GM18951 (cell line): ENCODE measurements around the gene SBK1.

Source experiments
- POLR2A ChIP-seq: IDR thresholded peaks from 4 replicates; pipeline ENCODE4 v1.6.1; 2011; ENCODE audit warnings: mild to moderate bottlenecking; ENCODE audit not compliant: insufficient read length, insufficient read depth; ENCODE audit errors: extremely low read depth
- in situ Hi-C: fragments of 300-500 bp; cut with MboI; formaldehyde crosslinking; loops from one replicate; pipeline ENCODE4 v1.12.0; 2022; ENCODE audit warnings: low sequenced_read_pairs, mixed read lengths, inconsistent platforms; ENCODE audit not compliant: unreplicated experiment

The SBK1 gene

DNA sequence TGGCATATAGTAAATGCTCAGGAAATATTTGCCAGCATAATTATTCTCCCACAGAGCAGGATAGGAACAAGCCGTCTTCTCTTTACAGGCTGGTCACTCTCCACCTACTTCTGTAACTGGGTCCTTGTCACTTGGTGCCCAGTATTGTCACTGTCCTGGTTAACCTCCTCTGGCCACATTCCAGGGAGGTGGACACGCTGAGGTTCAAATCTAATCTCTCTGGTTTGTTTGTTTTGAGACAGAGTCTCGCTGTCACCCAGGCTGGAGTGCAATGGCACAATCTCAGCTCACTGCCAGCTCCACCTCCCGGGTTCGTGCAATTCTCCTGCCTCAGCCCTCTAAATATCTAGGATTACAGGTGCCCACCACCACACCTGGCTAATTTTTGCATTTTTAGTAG, 15.6 kb downstream of the SBK1 start:
- TF ChIP-seq POLR2A = no peak
- in situ Hi-C loops = loop anchor here (25.0 kb wide), 1 partner anchor 104 kb away; the partner anchor contains the start of gene EIF3CL

DNA sequence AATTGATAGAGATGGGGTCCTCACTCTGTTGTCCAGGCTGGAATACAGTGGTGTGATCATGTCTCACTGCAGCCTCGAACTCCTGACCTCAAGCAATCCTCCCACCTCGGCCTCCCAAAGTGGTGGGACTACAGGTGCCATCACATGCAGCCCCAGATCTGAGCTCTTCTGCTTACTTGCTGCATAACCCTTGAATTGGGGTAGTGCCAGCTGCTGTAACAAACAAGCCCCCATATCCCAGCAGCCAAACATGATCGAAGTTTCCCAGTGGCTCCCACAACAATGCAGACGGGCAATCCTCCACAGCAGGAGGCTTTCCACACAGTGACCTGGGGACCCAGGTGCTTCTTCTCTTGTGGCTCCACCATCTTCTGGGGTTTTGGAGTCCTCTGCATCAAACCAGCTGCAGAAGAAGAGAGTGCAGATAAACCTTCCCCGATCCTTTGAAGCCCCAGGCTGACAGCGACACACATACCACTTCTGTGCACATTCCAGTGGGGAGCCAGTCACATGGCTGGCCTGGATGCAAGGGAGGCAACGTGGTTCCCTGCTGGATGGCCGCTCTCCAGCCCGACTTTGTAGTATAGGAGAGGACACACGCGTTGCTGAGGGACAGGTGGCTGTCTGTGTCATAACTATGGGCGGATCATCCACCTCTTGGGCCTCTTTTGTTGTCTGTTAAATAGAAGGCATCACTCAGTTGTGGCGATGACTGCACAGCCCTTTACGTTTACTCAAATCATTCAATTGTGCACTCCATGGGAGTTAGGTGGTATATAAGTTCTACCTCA, 16.7 kb downstream of the SBK1 start:
- TF ChIP-seq POLR2A = no peak
- in situ Hi-C loops = loop anchor here (25.0 kb wide), 1 partner anchor 103 kb away; the partner anchor contains the start of gene EIF3CL

DNA sequence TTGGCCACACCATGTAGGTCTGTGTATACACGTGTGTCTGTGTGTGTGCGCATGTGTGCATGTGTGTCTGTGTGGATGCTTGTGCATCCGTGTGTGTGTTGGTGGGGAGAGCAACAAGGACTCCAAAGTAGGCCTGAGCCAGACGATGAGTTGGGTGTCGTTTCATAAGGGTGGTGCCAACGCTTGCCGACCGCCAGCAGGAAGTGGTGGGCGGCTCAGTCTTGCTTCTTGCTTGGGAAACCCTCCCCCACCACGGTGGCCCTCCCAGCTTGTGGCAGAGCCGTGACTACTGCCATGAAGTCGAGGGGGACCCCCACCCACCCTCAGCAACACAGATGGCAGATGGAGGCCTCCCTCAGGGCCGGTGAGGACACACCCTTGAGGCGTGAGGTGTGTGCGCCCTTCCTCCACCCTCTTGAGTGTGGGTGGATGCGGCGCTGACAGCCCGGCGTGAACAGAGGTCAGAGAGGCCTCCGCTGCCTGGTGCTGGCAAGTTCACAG, 17.5 kb downstream of the SBK1 start:
- in situ Hi-C loops = loop anchor here (25.0 kb wide), 1 partner anchor 102 kb away; the partner anchor contains the start of gene EIF3CL

DNA sequence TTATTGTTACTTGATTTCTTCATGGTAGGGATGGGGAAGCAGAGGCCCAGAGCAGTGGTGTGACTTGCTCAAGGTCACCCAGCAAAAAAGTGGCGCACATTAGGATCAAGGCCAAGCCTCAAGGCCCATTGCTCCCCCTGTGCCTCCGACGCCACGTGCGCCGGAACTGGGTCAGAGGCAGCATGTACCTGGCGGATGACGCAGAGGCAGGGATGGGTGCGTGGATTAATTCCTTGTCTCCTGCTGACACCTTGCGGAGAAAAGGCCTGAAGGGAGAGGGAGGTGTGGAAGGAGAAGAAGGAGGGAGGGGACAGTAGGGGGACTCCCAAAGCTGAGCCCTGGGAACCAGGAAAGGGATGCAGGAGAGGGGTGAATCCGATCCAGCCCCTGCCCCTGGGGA, 18.5 kb downstream of the SBK1 start:
- in situ Hi-C loops = loop anchor here (25.0 kb wide), 1 partner anchor 102 kb away; the partner anchor contains the start of gene EIF3CL

More for the DNA sequence above, 17.5 kb downstream of the SBK1 start:
- TF ChIP-seq POLR2A = no peak

DNA sequence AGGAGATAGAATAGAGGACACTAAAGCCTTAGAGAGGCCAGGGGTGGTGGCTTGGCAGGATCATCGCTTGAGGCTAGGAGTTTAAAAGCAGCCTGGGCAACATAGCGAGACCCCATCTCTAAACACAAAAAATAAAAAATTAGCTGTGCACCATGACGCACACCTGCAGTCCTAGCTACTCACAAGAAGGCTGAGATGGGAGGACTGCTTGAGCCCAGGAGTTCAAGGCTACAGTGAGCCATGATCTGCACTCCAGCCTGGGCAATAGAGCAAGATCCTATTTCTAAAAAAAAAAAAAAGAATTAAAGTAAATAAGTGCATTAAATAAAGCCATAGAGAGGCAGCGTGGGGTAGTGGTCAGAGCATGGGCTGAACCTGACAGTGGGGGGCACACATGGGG, 19.1 kb downstream of the SBK1 start:
- TF ChIP-seq POLR2A = no peak
- in situ Hi-C loops = loop anchor here (25.0 kb wide), 1 partner anchor 101 kb away; the partner anchor contains the start of gene EIF3CL

More for the DNA sequence above, 18.5 kb downstream of the SBK1 start:
- TF ChIP-seq POLR2A = no peak

DNA sequence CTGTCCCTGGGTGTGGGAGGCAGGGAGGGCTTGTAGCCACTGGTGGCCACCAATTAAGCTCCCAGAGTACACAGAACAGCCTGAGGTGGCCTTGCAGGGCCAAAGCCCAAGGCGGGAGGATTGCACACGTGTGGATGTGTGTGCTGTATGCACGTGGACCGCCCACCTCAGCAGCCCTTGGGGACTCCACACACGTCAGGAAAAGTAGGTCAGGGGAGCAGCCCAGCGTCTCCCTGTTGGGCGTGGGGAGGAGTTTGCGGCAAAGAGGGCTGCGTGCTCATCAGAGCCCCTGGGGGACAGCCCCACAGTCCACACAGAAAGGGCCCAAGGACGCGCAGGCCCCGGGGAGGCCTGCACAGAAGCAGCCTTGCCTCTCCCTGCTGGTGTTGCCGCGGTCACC, 19.6 kb downstream of the SBK1 start:
- no peak for TF ChIP-seq POLR2A
- in situ Hi-C loops = loop anchor here (25.0 kb wide), 1 partner anchor 100 kb away; the partner anchor contains the start of gene EIF3CL

DNA sequence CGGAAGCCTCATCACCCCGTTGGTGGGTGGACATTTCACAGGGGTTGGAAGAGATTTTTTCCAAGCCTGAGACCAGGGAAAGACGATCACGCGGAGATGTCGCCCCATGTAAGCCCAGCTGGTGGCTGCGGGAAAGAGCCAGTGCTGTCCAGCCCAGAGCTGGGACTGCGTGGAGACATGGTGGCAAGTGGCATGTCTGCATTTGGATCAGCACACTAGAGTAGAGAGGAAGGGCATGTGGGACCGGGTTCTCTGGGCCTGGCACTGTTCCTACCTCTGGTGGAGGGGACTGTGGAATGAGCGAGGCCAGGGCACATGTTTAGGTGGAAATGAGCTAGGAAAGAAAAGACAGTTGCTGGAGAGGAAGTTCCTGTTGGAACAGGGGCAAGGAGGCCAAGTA, 20.0 kb downstream of the SBK1 start:
- in situ Hi-C loops = loop anchor here (25.0 kb wide), 1 partner anchor 100 kb away; the partner anchor contains the start of gene EIF3CL
- no peak for TF ChIP-seq POLR2A

DNA sequence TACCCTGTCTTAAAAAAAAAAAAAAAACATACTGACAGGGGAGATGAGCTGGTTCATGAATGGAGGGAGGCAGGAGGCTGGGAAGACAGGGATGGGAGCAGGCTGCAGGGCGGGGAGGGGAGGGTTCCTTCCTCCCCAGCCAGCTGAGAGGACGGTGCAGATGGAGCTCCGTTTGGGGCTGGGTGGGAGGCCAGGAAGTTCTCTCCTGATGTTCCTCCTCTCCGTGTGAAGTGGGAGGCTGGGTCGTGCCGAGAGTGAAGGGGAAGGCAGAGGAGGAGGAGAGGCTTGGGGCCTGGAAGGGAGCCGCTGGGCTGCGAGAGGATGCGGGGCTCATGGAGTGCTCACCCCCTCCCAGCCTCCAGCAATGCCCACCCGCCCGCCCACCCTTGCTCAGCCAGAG, 21.3 kb downstream of the SBK1 start:
- in situ Hi-C loops = loop anchor here (25.0 kb wide), 1 partner anchor 99 kb away; the partner anchor contains the start of gene EIF3CL
- no peak for TF ChIP-seq POLR2A

DNA sequence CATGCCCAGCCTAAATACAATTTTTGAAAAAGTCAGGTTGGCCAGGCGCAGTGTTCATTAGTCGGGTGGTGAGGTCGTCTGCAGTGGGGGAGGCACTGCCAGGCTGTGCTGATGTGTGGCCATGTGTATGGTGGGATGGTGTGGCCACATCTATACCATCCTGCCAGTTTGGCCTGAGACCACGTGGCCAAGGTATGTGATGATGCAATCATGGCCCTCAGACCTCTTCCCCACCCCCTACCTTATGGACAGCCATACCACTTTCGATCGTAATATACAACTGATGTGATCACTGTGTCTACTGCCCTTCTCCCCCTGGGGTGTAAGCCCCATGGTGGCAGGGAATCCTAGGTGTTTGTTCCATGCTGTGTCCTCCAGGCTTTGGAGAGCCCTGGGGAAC, 23.7 kb downstream of the SBK1 start:
- no peak for TF ChIP-seq POLR2A
- in situ Hi-C loops = loop anchor here (25.0 kb wide), 1 partner anchor 96 kb away; the partner anchor contains the start of gene EIF3CL

DNA sequence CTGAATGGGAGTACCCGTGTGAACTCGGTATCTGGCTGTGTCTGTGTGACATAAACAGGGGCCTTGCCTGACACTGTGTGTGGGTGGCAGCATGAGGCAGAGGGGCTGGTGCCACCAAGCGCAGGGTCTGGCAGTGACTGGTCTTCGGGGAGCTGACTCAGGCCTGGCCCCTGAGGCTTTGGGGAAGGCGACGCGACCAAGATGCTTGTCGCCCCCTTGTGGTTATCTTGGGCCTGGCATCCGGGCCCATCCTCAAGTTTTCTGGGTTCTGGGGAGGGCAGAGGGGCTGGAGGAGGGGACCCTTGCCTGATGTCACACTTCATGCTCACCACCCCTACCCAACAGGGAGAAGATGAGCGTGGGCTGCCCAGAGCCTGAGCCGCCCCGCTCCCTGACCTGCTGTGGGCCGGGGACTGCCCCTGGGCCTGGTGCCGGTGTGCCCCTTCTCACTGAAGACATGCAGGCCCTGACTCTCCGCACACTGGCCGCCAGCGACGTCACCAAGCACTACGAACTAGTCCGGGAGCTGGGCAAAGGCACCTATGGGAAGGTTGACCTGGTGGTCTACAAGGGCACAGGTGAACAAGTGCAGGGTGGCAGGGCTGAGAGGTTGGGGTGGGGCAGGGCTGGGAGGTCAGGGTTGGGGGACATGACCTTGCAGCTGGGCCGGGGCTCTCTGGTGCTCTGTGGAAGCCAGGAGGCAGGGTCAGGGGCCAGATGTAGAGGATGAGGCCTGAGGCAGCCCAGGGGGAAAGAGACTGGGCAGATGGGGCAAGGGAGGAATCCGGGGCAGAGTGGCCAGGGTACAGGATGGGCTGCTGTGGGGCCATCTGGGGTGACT, 24.9 kb downstream of the SBK1 start:
- in situ Hi-C loops = loop anchor here (25.0 kb wide), 1 partner anchor 95 kb away; the partner anchor contains the start of gene EIF3CL
- no peak for TF ChIP-seq POLR2A

DNA sequence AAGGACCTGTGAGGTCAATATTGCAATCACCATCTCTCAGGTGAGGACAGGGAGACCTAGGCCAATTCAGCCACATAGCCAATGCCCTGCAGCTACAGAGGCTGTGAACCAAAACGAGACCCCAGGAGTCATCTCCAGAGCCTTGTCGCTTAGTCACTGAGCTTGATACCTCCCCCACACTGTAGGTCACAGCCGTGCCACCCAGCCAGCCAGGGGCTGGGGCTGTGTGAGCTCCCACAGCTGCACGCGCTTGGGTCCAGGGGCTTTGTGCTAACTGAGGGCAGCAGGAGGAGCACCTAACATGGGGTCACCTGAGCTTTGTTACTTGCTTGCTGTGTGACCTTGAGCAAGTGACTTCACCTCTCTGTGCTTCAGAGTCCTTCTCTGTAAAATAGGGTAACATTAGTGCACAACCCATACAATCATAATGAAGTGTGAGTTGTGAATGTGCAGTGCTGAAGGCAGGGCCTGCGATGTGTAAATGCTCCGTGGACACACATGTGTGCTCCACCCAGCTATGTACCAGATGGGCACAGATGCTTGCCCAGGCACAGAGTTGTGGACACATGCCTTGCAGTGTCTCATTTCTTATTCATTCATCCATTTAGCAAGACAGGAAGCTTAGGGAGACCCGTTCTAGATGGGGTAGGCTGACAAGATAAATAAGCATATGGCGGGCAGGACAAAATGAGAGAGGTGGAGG, 25.9 kb downstream of the SBK1 start:
- TF ChIP-seq POLR2A = no peak
- in situ Hi-C loops = loop anchor here (25.0 kb wide), 1 partner anchor 94 kb away; the partner anchor contains the start of gene EIF3CL

DNA sequence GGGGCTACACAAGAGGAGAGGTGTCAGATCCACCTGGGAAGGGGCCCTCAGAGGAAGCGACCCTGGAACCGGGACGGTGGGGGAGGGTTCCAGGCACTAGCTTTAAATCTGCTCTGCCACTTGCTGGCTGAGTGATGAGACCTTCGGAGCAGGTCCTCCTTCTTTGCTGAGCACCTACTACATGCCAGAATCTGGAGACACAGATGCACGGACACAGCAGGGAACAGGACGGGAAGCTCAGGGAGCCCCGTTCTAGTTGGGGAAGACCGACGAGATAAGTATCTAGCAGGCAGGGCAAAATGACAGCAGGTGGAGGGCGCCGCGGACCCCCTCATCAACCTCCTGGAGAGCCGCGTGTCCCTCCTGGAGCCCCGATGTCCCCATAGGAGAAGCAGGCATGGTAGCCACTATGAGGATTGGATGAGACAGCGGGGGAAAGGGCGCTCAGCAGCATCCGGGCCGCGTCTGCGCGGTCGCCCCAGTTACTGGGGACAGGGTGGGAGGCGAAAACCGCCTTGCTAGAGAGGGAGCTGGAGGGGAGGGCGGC, 27.2 kb downstream of the SBK1 start:
- TF ChIP-seq POLR2A = no peak
- in situ Hi-C loops = loop anchor here (25.0 kb wide), 1 partner anchor 93 kb away; the partner anchor contains the start of gene EIF3CL
